Measurements from ENCODE around the gene METTL16.
"Not testable (repeated sequence)": the region's sequence is repeated elsewhere in the genome, so short reads cannot be mapped to it uniquely, and the experiment has no call there.

Gene METTL16

GRCh38 chr17:2444382-2444781, 67.3 kb downstream of the METTL16 start:
- Histone ChIP-seq H3F3A (ENCODE audit: insufficient read depth, low read length) (no peaks in the 10 kb centered on the region), H3K36me3 (ENCODE audit: insufficient read depth, low read length) (peaks cover 47% of the 10 kb centered on the region)

GRCh38 chr17:2442166-2442565, 69.5 kb downstream of the METTL16 start:
- Histone ChIP-seq H3K4me3 (ENCODE audit: low read depth, low read length, poor library complexity, severe bottlenecking) (no peak overlapping the region), H3K27ac (ENCODE audit: low read depth, low read length, poor library complexity, severe bottlenecking) (no peak overlapping the region), H3K4me1 (ENCODE audit: insufficient read depth, low read length, severe bottlenecking) (peaks cover 1% of the 10 kb centered on the region), H3K27me3 (ENCODE audit: insufficient read depth, low read length) (no peaks in the 10 kb centered on the region), H3K9me3 (ENCODE audit: low read length) (peaks cover 6% of the 10 kb centered on the region; the same call in 1 of the 2 replicates), H2AFZ (ENCODE audit: low read length) (no peak overlapping the region), H3K9me2 (ENCODE audit: low read depth, low read length) (no peaks in the 10 kb centered on the region), H3K79me2 (ENCODE audit: insufficient read depth, low read length) (no peaks in the 10 kb centered on the region), H3K36me3 (ENCODE audit: insufficient read depth, low read length) (peaks cover 61% of the 10 kb centered on the region), H3F3A (ENCODE audit: insufficient read depth, low read length) (no peaks in the 10 kb centered on the region), H3K4me2 (ENCODE audit: low read length) (no peak overlapping the region), H4K20me1 (ENCODE audit: insufficient read depth, low read length) (no peaks in the 10 kb centered on the region), H3K9ac (ENCODE audit: low read length) (no peak overlapping the region)
- TF ChIP-seq CTCF (IDR thresholded peaks at IDR 0.05; ENCODE audit: low read length), result no peak
- TF ChIP-seq EZH2 (IDR thresholded peaks at IDR 0.05; ENCODE audit: borderline replicate concordance, low read length), result no peak

More at GRCh38 chr17:2444382-2444781, 67.3 kb downstream of the METTL16 start:
- no peak for TF ChIP-seq CTCF (IDR thresholded peaks at IDR 0.05; ENCODE audit: low read length)
- no peak for TF ChIP-seq EZH2 (IDR thresholded peaks at IDR 0.05; ENCODE audit: borderline replicate concordance, low read length)
- Histone ChIP-seq H3K9me3 (ENCODE audit: low read length) (peaks cover 6% of the 10 kb centered on the region; the same call in 1 of the 2 replicates), H3K9ac (ENCODE audit: low read length) (no peak overlapping the region), H4K20me1 (ENCODE audit: insufficient read depth, low read length) (no peaks in the 10 kb centered on the region), H3K9me2 (ENCODE audit: low read depth, low read length) (no peaks in the 10 kb centered on the region), H3K27ac (ENCODE audit: low read depth, low read length, poor library complexity, severe bottlenecking) (no peak overlapping the region), H3K27me3 (ENCODE audit: insufficient read depth, low read length) (no peaks in the 10 kb centered on the region), H3K79me2 (ENCODE audit: insufficient read depth, low read length) (no peaks in the 10 kb centered on the region), H3K4me1 (ENCODE audit: insufficient read depth, low read length, severe bottlenecking) (peaks cover 4% of the 10 kb centered on the region), H3K4me3 (ENCODE audit: low read depth, low read length, poor library complexity, severe bottlenecking) (no peak overlapping the region), H3K4me2 (ENCODE audit: low read length) (no peak overlapping the region), H2AFZ (ENCODE audit: low read length) (no peak overlapping the region)

DNA sequence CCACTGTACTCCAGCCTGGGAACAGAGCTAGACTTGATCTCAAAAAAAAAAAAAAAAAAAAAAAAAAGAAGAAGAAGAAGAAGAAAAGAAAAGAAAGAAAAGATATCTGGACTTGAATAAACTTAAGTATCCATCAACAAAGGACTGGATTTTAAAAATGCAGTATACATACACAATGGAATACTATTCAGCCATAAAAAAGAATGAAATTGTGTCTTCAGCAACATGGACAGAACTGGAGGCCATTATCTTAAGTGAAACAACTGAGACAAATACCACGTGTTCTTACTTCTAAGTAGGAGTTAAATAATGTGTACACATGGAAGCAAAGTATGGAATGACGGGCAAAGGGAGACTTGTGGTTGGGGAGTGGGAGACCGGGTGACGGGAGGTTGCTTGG, 70.8 kb downstream of the METTL16 start:
- Histone ChIP-seq H3K9ac (ENCODE audit: low read length) (no peak overlapping the region), H3F3A (ENCODE audit: insufficient read depth, low read length) (no peaks in the 10 kb centered on the region), H3K9me3 (ENCODE audit: low read length) (peaks cover 2% of the 10 kb centered on the region; the same call in 1 of the 2 replicates), H3K36me3 (ENCODE audit: insufficient read depth, low read length) (peaks cover 58% of the 10 kb centered on the region), H3K79me2 (ENCODE audit: insufficient read depth, low read length) (no peaks in the 10 kb centered on the region), H3K27ac (ENCODE audit: low read depth, low read length, poor library complexity, severe bottlenecking) (no peak overlapping the region), H3K9me2 (ENCODE audit: low read depth, low read length) (no peaks in the 10 kb centered on the region), H3K27me3 (ENCODE audit: insufficient read depth, low read length) (no peaks in the 10 kb centered on the region), H4K20me1 (ENCODE audit: insufficient read depth, low read length) (no peaks in the 10 kb centered on the region), H3K4me2 (ENCODE audit: low read length) (no peak overlapping the region), H3K4me3 (ENCODE audit: low read depth, low read length, poor library complexity, severe bottlenecking) (no peak overlapping the region), H2AFZ (ENCODE audit: low read length) (no peak overlapping the region), H3K4me1 (ENCODE audit: insufficient read depth, low read length, severe bottlenecking) (peaks cover 13% of the 10 kb centered on the region)
- TF ChIP-seq EZH2 (IDR thresholded peaks at IDR 0.05; ENCODE audit: borderline replicate concordance, low read length), result no peak
- TF ChIP-seq CTCF (IDR thresholded peaks at IDR 0.05; ENCODE audit: low read length), result no peak

DNA sequence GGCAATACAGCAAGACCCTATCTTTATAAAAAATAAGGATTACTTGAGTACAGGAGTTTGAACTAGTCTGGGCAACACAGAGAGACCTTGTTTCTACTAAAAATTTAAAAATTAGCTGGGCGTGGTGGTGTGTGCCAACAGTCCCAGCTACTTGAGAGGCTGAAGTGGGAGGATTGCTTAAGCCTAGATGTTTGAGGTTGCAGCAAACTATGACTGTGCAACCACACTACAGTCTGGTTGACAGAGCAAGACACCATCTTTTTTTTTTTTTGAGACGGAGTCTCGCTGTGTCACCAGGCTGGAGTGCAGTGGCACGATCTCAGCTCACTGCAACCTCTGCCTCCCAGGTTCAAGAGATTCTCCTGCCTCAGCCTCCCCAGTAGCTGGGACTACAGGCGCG, 71.7 kb downstream of the METTL16 start:
- H3K27me3 ChIP-seq (ENCODE audit: insufficient read depth, low read length); H3K27ac ChIP-seq (ENCODE audit: low read depth, low read length, poor library complexity, severe bottlenecking); H4K20me1 ChIP-seq (ENCODE audit: insufficient read depth, low read length); H3K9ac ChIP-seq (ENCODE audit: low read length); H2AFZ ChIP-seq (ENCODE audit: low read length); H3K4me3 ChIP-seq (ENCODE audit: low read depth, low read length, poor library complexity, severe bottlenecking); H3K4me2 ChIP-seq (ENCODE audit: low read length); H3K9me2 ChIP-seq (ENCODE audit: low read depth, low read length); H3K9me3 ChIP-seq (ENCODE audit: low read length); H3F3A ChIP-seq (ENCODE audit: insufficient read depth, low read length); H3K79me2 ChIP-seq (ENCODE audit: insufficient read depth, low read length): not testable (repeated sequence)
- Histone ChIP-seq H3K36me3 (ENCODE audit: insufficient read depth, low read length) (peaks cover 51% of the 10 kb centered on the region), H3K4me1 (ENCODE audit: insufficient read depth, low read length, severe bottlenecking) (peaks cover 23% of the 10 kb centered on the region)

Data from OCI-LY1 (cell line).